Stimulated activated CD4-positive, alpha-beta T cell treated with anti-CD3 and anti-CD28 coated beads, Interleukin-4, amount 100 ng/mL, for 24 hours (primary cell): ENCODE data around the gene HSPBP1.
"Not testable (repeated sequence)": the region's sequence is repeated elsewhere in the genome, so short reads cannot be mapped to it uniquely, and the experiment has no call there.

Source experiments
- DNase-seq: peaks from one replicate; pipeline ENCODE4 v3.0.0-alpha.2; 2020

The HSPBP1 gene

DNA sequence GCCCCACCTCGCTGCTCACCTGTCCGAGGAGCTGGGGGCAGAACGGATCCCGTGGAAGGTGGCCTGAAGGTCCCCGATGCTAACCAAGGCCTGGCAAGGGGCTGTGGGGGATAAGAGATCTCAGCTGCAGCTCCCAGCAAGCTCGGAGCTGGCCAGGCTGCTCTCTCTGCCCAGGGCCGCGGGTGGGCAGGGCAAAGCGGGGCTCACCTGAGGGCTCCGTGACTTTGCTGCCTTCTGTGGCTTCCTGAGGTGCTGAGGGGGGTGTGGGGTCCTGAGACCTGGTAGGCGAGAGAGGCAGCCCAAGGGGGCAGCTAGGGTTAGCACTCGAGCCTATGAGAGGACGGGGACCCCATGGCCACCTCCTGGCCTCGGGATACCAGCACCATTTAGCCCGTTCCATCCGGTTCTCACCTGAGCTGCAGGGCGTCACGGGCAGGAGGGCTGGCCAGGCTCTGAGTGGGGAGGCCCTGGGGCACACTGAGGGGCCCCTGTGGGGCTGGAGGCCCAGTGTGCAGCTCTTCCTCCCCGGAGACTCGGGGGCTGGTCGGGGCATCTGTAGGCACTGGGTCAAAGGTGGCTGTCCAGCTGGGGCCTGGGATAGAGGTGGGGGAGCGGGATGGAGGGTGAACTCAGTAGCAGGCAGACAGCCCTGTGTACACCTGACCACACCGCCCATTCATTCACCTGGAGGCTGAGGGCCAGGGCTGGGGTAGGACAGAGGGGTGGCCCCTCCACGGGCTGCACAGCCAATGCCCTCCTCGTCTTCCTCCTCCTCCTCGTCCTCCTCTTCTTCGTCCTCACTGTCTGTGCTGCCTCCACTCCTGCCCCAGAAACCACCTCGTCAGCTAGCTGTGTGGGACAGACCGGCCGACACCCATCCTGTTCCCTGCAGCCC lies 48.3 kb downstream of the HSPBP1 start:
- no peak for DNase-seq

DNA sequence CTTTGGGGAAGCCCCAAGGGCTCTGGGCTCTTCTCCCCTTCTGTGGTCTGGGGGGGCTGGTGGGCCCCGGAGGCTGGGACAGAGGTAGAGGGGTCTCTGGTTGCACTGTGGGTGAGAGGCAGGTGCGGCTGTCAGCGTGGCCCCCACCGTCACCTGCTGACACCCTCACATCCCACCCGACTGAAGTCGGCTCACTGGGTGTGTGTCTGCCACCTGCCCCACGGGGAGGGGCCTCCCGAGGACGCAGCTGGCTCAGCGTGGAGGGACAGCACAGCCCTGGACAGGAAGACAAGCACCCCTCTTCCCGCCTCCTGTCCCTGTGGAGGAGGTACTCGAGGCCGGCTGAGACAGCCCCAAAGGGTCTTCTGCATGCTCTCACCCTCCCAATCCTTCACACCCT lies 49.1 kb downstream of the HSPBP1 start:
- DNase-seq, result no peak

DNA sequence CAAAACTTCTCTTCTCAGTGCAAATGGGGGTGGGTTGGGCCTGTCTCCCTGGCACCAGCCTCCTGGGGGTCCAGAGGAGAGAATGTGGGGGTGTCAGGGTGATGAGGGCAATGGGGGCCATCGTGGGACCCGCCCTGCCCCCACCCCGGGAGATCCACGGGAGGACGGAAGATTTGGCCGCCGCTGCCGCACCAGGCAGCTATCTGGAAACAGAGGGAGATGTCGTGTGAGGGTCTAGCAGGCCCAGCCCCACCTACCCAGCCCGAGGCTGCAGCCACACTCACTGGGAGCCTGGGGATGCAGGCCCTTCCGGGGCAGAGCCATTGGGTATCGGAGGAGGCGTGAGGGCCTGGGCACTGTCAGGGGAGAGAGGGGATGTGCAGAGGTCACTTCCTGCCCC lies 49.6 kb downstream of the HSPBP1 start:
- no peak for DNase-seq

DNA sequence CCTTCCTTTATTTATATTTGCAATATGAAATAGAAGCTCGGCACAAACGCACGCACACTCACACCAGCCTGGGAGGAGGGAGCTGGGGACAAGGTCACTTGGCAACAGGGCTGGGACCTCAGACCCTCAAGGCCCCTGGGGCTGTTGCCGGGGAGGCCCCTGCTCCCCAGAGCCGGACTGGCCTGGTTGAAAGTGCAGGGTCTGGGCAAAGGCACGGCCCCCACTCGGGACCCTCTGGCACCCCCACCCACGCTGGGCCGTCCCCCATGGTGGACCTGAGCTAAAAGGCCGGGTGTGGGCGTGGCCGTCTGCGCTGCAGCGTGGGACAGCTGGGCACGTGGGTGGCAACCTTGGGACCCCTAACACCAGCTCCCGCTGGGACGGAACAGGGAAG lies 50.1 kb downstream of the HSPBP1 start:
- no peak for DNase-seq

DNA sequence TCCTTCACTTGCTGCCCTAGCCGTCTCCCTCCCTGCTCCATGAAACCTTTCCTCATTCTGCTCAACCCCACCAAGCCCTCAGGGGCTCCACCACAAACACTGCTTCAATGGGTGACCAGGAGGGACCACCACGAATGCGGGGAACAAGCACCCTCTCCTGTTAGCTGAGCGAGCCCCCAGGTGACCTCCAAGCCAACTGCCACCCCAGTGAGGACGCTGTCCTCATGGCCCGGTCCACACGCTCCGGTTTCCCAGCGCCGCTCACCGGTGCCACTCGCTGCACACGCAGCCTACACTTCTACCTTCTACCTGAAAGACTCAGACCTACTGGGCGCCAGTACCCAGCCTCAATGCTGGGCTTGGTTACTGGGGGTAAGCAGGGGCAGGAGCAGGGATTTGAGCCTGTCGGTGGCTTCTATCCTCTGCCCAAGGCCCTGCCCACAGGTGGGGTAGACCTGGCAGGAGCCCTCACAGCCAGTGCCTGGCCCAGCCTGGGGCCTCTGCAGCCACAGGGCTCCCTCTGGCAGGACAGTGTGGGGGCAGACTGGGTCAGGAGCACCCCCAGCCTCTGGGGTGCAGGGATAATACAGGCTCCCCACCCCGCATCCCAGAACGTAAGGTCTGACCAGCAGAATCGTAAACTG lies 50.6 kb downstream of the HSPBP1 start:
- no peak for DNase-seq

DNA sequence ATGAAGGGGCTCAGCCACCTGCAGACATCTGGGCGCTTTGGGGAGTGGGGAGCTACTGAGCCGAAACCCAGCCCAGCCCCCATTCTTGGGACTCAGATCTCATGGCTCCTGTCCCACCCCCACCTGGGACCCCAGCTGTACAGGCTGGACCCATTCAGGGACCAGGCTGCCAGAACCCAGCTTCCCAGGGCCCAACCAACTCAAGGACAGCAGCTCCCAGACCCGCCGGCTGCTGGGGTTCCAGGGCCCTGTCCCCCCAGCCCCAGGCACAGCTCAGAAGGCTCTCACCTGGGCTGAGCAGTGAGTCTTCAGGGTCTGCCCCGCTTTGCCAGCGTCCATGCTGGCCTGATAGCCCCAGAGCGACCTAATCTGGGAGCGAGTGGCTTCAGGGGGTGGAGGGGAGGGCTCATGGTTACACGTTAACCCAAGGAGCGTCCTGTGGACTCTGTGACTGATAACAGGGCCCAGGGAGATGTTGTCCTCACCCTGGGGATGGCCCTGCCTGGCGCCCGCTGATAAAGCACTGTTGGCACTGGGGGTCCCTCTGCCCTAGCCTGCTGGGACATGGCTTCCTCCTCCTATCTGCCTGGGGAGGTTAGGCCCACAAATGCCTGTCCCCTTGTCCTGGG lies 51.4 kb downstream of the HSPBP1 start, which contains the start of gene TMEM86B:
TSS of gene TMEM86B (minus strand) at position 361 of the 629 bp plus-strand sequence. CDS start at position 339, 22 bp downstream.
- DNase-seq, result no peak

DNA sequence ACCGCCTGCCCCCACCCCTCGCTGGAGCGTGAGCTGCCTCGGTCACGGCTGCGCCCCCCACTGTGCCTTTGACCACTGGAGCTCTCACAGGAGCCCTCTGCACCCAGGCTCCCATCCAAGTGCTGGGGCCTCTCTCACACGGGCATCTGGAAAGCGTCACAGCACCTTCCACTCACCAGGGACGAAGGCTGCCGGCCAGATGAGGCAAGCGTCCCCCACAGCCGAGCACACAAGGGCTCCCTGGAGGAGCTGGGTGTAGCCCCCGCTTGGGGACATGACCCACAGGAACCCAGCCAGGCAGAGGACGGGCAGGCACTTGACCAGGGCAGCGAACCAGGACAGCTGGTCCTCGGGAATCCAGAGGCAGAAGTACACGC lies 51.9 kb downstream of the HSPBP1 start:
- no peak for DNase-seq

DNA sequence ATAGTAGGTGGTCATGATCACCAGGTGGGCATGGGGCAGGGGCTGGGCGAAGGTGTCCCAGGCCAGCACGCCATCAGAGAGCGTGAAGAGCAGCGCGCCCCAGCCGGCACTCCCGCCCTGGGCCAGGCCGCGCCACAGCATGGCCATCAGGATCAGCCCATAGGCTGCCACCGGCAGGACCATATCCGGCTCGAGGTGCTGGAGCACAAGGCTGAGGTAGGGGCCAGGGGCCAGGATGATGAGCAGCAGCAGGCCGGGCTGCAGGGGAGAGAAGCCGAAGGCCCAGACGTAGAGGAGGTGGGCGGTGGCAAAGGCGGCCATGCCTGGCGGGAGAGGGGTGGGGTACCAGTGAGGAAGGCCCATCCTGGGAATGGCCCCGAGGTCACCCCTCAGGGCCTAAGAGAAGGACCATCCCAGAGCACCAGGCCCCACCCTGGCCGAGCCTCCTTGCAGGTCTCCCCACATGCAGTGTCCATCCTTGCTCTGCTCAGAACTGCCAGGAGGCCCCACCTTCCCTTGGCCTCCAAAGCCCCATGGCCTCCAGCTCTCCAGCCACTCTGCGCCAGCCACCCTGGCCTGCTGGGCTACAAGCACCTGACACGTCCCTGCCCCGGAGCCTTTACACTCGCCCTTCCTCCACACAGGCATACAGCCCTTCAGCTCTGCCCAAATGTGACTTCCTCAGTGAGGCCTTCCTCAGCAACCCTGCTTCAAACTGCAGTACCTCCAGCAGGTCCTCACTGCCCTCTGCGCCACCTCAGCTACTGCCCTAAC lies 52.5 kb downstream of the HSPBP1 start:
- no peak for DNase-seq

DNA sequence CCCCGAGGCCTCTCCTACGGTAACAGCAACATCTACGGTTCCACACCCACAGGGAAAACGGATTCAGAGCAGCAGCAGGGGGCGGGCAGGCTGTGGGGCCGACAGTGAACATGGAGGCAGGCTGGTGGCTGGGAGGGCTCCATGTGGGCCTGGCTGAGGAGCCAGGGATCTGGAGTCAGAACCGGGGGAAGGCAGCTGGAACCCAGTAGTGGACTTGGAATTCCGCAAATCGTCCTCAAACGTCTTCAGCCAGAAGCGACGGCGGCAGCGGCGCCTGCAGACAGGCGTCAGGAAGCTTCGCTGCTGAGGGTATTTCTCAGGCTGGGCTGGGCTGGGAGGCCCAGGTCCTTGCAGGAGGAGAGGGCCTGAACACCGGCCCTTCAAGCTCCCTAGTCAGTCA lies 53.1 kb downstream of the HSPBP1 start:
- no peak for DNase-seq

DNA sequence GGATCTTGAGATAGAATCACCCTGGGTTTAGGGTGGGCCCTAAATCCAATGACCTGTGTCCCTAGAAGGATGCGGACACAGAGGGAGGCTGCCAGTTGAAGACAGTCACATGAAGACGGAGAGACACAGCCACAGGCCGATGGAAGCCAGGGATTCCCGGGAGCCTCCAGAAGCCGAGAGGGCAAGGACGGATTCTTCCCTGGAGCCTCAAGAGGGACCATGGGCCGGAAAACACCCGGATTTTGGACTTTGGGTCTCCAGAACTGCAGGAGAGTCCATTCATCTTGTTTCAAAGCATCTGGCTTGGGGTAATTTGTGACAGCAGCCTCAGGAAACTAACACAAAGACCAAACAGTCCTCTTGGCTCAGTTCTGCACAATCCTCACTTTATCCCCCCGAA lies 53.6 kb downstream of the HSPBP1 start:
- no peak for DNase-seq

DNA sequence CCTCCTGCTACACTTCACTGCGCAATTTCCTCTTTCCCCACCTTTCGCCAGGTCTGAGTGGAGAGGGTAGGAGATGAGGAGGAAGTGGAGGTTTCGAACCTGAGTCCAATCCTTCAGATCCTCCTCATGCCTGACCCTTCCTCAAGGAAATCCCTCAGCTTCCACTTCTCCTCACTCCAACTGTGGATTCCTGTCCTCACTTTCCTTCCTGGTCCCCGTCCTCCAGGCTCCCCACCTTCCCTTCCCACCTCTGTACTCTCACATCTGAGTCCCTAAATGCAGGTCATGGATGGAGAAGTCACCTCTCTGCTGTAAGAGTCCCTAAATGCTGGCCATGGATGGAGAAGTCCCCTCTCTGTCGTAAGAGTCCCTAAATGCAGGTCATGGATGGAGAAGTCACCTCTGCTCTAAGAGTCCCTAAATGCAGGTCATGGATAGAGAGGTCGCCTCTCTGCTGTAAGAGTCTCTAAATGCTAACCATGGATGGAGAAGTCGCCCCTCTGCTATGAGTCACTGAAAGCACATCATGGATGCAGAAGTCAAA lies 54.4 kb downstream of the HSPBP1 start:
- DNase-seq, result no peak

DNA sequence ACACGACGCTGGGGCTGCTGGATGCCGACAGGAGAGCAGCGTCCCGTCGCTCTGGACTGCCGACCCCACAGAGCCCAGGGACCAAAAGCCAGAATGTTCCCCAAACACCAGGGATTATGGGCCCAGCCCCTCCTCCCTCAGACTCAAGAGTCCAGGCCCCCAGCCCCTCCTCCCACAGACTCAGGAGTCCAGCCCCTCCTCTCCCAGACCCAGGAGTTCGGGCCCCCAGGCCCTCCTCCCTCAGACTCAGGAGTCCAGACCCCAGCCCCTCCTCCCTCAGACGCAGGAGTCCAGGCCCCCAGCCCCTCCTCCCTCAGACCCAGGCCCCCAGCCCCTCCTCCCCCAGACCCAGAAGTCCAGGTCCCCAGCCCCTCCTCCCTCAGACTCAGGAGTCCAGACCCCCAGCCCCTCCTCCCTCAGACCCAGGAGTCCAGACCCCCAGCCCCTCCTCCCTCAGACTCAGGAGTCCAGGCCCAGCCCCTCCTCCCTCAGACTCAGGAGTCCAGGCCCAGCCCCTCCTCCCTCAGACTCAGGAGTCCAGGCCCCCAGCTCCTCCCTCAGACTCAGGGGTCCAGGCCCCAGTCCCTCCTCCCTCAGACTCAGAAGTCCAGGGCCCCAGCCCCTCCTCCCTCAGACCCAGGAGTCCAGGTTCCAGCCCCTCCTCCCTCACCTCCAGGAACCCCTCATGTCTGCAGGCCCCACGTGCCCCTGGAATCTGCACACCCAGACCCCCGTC lies 55.1 kb downstream of the HSPBP1 start:
- not testable (repeated sequence) for DNase-seq

DNA sequence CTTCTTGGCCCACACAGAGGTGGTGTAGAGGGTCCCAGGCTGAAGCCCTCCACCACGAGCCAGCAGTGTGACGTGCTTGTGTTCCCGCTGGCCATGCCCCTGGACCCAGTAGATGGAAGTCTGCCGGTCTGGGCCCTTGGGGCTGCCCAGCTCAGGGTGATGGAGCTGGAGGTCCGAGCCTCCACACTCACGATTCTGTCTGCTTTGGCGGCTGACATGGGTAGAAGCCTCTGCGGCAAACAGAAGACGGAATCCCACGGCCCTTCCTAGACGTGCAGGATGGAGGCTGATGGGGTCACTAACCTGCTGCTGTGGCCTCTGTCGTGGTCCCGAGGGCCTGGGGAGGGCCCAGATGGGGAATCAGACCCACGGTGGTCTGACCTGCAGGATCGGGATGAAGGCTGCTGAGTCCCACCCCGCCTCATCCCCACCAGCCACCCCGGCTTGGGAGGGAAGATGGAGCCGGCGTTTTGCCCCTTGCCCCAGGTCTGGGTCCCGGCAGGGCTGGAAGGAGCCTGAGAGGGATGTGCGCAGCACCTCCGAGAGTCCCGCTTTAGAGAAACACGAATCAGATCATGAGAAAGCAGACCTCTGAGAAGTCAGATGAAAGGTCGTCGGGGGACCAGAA lies 55.8 kb downstream of the HSPBP1 start:
- no peak for DNase-seq

DNA sequence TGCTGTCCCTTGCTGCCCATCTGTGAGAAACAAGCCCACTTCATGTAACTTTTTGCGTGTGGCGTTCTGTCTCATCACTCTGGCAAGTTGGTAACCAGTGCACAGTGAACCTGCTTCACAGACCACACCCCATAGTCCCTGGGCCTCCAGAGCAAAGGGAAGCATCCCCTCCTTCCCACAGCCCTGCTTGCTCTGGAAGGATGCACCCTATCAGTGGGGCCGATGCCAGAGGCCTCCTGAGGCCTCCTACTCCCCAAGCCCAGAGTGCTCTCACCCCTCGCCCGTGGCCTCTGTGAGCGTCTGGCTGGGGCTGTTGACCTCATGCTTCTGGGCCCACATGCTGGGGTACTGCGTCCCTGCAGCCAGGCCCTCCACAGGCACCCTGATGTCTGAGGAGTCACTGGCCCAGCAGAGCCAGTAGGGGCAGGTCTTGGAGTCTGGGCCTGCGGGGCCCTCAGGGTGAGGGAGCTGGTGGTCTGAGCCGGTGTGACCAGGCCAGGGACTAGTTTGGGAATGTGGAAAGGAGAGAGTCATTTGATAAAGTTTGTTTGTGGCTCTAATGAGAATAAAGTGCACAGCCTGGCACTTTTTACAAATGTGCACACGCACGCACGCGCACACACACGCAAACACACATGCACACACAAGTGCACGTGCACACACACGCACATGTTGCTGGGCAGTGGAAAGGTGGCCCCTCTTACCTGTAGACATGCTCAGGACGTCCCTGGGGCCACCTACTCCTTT lies 56.4 kb downstream of the HSPBP1 start:
- DNase-seq, result no peak

DNA sequence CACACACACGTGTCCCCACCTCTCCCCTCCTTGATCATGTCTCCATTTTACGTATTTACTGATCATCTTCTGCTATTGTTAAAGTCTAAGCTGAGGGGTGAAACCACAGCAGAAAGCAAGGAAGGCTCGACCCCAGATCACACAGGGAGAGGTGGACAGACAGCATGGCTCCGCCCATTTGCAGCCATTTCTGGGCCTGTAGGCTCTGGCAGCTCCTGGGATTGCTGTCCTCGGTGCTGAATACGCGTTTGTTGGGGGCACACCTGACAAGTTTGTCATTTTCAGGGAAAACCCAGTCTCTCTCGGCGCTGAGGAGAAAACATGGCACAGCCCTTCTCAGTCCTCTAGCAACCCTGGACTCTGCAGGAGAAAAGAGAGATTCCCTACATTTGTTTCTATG lies 59.4 kb downstream of the HSPBP1 start:
- no peak for DNase-seq

DNA sequence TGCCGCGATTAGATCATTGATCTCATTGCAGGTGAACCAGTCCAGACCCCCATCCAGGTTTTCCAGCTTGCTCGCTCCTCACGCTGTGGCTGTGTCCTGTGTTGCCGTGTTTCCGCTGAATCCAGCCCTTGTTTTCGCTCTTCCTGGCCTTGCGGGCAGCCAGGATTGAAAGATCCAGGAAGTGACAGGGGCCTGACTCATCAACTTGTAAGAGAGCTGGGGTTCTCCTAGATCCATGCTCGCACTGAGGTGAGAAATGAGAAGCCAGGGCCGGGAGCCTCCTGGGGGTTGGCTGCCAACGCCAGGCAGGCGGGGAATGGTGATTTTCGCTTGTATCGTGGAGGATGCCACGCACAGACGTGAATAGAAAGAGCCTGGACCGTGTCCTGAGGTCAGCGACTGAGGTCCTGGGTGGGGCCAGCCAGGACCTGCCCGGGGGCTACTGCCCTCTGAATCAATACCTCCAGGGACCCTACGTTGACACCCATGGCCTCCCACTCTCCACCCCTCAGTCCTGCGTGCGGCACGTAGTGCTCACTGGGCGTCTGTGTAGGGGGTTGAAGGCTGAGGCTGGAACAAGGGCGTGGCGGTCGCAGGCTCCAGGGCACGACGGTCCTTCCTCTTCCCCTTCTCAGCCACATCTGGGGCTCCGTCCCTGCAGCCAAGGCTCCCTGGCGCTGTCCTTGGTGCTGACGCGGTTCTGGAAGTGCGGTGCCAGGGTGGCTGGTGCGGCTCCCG lies 63.3 kb downstream of the HSPBP1 start:
- peak; percentile 64 for DNase-seq

DNA sequence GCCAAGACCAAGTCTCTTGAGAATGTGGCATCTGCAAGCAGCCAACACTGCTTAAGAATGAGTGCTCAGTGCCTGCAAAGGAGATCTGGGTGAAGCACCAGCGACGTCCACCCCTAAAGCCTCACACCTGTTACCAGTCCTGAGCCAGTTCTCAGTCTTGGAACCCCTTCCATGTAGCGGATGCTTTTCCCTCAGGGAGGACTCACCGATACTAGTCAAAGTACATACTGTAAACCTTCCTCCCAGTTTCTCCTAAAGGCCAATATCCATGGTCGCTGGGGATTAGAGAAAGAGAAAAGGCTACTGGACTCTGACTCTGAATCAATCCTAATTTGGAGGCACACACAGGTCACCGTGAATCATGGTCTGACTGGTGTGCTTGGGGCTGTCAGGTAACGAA lies 66.4 kb downstream of the HSPBP1 start:
- DNase-seq, result no peak

DNA sequence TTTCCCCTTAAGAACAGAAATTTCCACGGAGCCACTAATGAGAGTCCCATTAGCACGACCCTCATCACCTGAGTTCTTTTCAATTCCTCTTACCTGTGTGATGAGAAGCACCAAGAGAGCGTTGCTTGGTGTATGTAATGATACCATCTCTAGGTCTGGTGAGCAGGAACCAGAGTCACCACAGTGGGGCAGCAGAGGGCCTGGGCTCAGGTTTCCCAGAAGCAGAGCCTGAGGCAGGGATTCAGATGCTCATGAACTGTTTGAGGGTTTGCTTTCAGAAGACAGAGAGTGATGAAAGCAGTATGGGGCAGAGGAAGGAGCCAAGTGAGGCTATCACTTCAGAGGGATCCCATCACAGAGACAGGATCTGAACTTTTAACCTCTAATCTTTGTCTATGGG lies 67.5 kb downstream of the HSPBP1 start:
- DNase-seq, result peak; percentile 49
